Smooth muscle cell (in vitro differentiated cells): ENCODE results near the gene KIF6. TPM values are rescaled to one million over a fixed set of nuclear protein-coding genes. Genes with fewer than 3 reads are reported as not detected.

Source experiments
- DNase-seq: peaks from one replicate; lab custom pipeline; 2025; ENCODE audit not compliant: unreplicated experiment; lab: John Stamatoyannopoulos, UW
- H2AFZ ChIP-seq: fragments of 200-600 bp; sonication (generic); 2 replicates; pipeline ENCODE4 v1.6.0; 2016; ENCODE audit warnings: antibody characterized with exemption, low read depth, mild to moderate bottlenecking
- H3F3A ChIP-seq: fragments of 200-600 bp; sonication (generic); 2 replicates; pipeline ENCODE4 v1.6.0; 2017; ENCODE audit warnings: antibody characterized with exemption, low read depth
- H3K27ac ChIP-seq: fragments of 200-600 bp; sonication (generic); 2 replicates; pipeline ENCODE4 v1.5.1; 2016; ENCODE audit warnings: low read depth, mild to moderate bottlenecking
- H3K27me3 ChIP-seq: fragments of 200-600 bp; sonication (generic); 2 replicates; pipeline ENCODE4 v1.6.1; 2016; ENCODE audit warnings: low read depth, mild to moderate bottlenecking
- H3K36me3 ChIP-seq: fragments of 200-600 bp; sonication (generic); 2 replicates; pipeline ENCODE4 v1.5.1; 2016; ENCODE audit warnings: low read depth
- H3K4me1 ChIP-seq: fragments of 200-600 bp; sonication (generic); 2 replicates; pipeline ENCODE4 v1.5.1; 2016; ENCODE audit warnings: low read depth
- H3K4me2 ChIP-seq: fragments of 200-600 bp; sonication (generic); 2 replicates; pipeline ENCODE4 v1.6.0; 2016; ENCODE audit warnings: mild to moderate bottlenecking
- H3K4me3 ChIP-seq: fragments of 200-600 bp; sonication (generic); 2 replicates; pipeline ENCODE4 v1.5.1; 2016; ENCODE audit warnings: mild to moderate bottlenecking
- H3K79me2 ChIP-seq: fragments of 200-600 bp; sonication (generic); 2 replicates; pipeline ENCODE4 v1.6.0; 2016; ENCODE audit warnings: low read depth, mild to moderate bottlenecking
- H3K9ac ChIP-seq: fragments of 200-600 bp; sonication (generic); 2 replicates; pipeline ENCODE4 v1.6.0; 2016; ENCODE audit warnings: low read depth
- H3K9me3 ChIP-seq: fragments of 200-600 bp; sonication (generic); replicated peaks from 2 replicates; pipeline ENCODE4 v1.5.1; 2016; ENCODE audit warnings: low read depth
- H4K20me1 ChIP-seq: fragments of 200-600 bp; sonication (generic); 2 replicates; pipeline ENCODE4 v1.6.0; 2016; ENCODE audit warnings: low read depth
- CTCF ChIP-seq: fragments of 200-600 bp; sonication (generic); IDR thresholded peaks from 2 replicates; pipeline ENCODE4 v1.5.1; 2017; ENCODE audit warnings: borderline replicate concordance, mild to moderate bottlenecking, antibody characterized with exemption; ENCODE audit not compliant: insufficient read depth, poor library complexity, severe bottlenecking
- whole genome bisulfite sequencing: methylation state at CpG from one replicate; pipeline ENCODE4 v1.1.7; 2016; ENCODE audit warnings: low lambda C conversion rate; 5-methylcytosine and 5-hydroxymethylcytosine counted together
- polyA plus RNA-seq: library from polyadenylated mRNA; unstranded; fragments of >200 nt; fragmentation: Nextera tagmentation; extraction: Ambion mirVana; gene quantifications from 2 replicates; pipeline ENCODE4 v1.2.1, GENCODE V29; 2016
- total RNA-seq: library from RNA; depleted of rRNA; stranded (reverse); fragments of >200 nt; gene quantifications from 2 replicates; pipeline ENCODE4 v1.2.3, GENCODE V29; 2014

KIF6 gene
- total and polyA plus RNA-seq, 2 experiments from 2014 or later: 1.1 to 1.5 TPM

GRCh38 chr6:39754514-39755115, 29.4 kb upstream of the KIF6 start:
- no peaks in the 10 kb centered on the region for H3K36me3 ChIP-seq
- H3K4me2 ChIP-seq: peak overlapping the region; percentile 43
- no peak for TF ChIP-seq CTCF
- DNase-seq: no peak
- H3F3A ChIP-seq: peaks cover 14% of the 10 kb centered on the region
- H2AFZ ChIP-seq: no peak overlapping the region
- H3K79me2 ChIP-seq: no peaks in the 10 kb centered on the region
- no peak overlapping the region for H3K4me3 ChIP-seq
- H3K27me3 ChIP-seq: no peaks in the 10 kb centered on the region
- no peaks in the 10 kb centered on the region for H4K20me1 ChIP-seq
- peaks cover 7% of the 10 kb centered on the region for H3K4me1 ChIP-seq
- H3K9ac ChIP-seq: no peak overlapping the region
- H3K27ac ChIP-seq: peak overlapping the region; percentile 38
- WGBS: 87% methylated on average over 5 of the region's 5 CpGs
- H3K9me3 ChIP-seq: no peaks in the 10 kb centered on the region

- peaks cover 14% of the 10 kb centered on the region for H3F3A ChIP-seq
- H3K9me3 ChIP-seq: no peaks in the 10 kb centered on the region
- no peaks in the 10 kb centered on the region for H3K36me3 ChIP-seq
- H3K27ac ChIP-seq: peak overlapping the region; percentile 38
- no peak for TF ChIP-seq CTCF
- 27% methylated on average over 3 of the region's 3 CpGs for WGBS
- H3K27me3 ChIP-seq: no peaks in the 10 kb centered on the region
- no peak for DNase-seq
- H3K4me2 ChIP-seq: peak overlapping the region; percentile 43
- no peak overlapping the region for H3K9ac ChIP-seq
- no peaks in the 10 kb centered on the region for H4K20me1 ChIP-seq
- H3K4me3 ChIP-seq: no peak overlapping the region
- H3K79me2 ChIP-seq: no peaks in the 10 kb centered on the region
- no peak overlapping the region for H2AFZ ChIP-seq
- peaks cover 7% of the 10 kb centered on the region for H3K4me1 ChIP-seq
Observed at GRCh38 chr6:39753725-39754045, 28.5 kb upstream of the KIF6 start.

GRCh38 chr6:39752835-39753724, 27.9 kb upstream of the KIF6 start:
- Histone ChIP-seq H3K4me1 (peaks cover 7% of the 10 kb centered on the region), H3K27ac (no peak overlapping the region), H3F3A (peaks cover 14% of the 10 kb centered on the region), H3K27me3 (no peaks in the 10 kb centered on the region), H3K9me3 (no peaks in the 10 kb centered on the region), H2AFZ (no peak overlapping the region), H3K36me3 (no peaks in the 10 kb centered on the region), H3K4me2 (peak overlapping the region; percentile 43), H3K4me3 (no peak overlapping the region), H4K20me1 (no peaks in the 10 kb centered on the region), H3K9ac (no peak overlapping the region), H3K79me2 (no peaks in the 10 kb centered on the region)
- WGBS: 88% methylated on average over 12 of the region's 12 CpGs
- DNase-seq: no peak
- no peak for TF ChIP-seq CTCF
